ENCODE data around the gene SRPK3.

GRCh38 chrX:153768311-153769157 is 12.3 kb upstream of the SRPK3 start:
- TF ChIP-seq CTCF (IDR thresholded peaks at IDR 0.05; ENCODE audit: low read depth, low read length, missing input control) (no peak), MAX (IDR thresholded peaks at IDR 0.05) (no peak), EGR1 (IDR thresholded peaks at IDR 0.05; ENCODE audit: low read depth in 2 of 2) (no peak), SP1 (IDR thresholded peaks at IDR 0.05) (no peak), ATF3 (IDR thresholded peaks at IDR 0.05) (no peak), RAD21 (IDR thresholded peaks at IDR 0.05) (no peak)

All from liver (tissue), 3 donors.